ENCODE measurements around the gene PUSL1. TPM values are rescaled to one million over a fixed set of nuclear protein-coding genes. Genes with fewer than 3 reads are reported as not detected.

PUSL1 gene
- total and polyA plus RNA-seq, 2 experiments from 2014 or later: 41.5 to 55.8 TPM

GRCh38 chr1:1311107-1312104 lies 3.0 kb downstream of the PUSL1 start:
- H3K36me3 ChIP-seq (ENCODE audit: insufficient read depth): peaks cover 8% of the 10 kb centered on the region; the same call in 1 of the 2 replicates
- H3K4me1 ChIP-seq (ENCODE audit: insufficient read depth): peaks cover 4% of the 10 kb centered on the region; the same call in 1 of the 2 replicates
- H3F3A ChIP-seq (replicated peaks; ENCODE audit: low read depth): peaks cover 19% of the 10 kb centered on the region
- H4K20me1 ChIP-seq (replicated peaks; ENCODE audit: insufficient read depth): peaks cover 13% of the 10 kb centered on the region; the same call in 1 of the 2 replicates
- H3K27me3 ChIP-seq (ENCODE audit: insufficient read depth): no peaks in the 10 kb centered on the region
- H3K4me3 ChIP-seq: no peak overlapping the region
- peaks cover 9% of the 10 kb centered on the region; the same call in 1 of the 2 replicates for H3K79me2 ChIP-seq (replicated peaks; ENCODE audit: insufficient read depth)
- H3K27me3 Mint-ChIP-seq (ENCODE audit: insufficient read depth, low read depth, poor library complexity): peaks cover 27% of the 10 kb centered on the region
- H3K9me2 ChIP-seq (ENCODE audit: insufficient read depth): no peaks in the 10 kb centered on the region
- H3K27ac Mint-ChIP-seq: no peak overlapping the region
- H3K4me3 Mint-ChIP-seq: no peak overlapping the region
- H3K36me3 Mint-ChIP-seq (ENCODE audit: low read depth): peaks cover 36% of the 10 kb centered on the region
- peaks cover 21% of the 10 kb centered on the region for H3K4me1 Mint-ChIP-seq
- H3K27ac ChIP-seq (ENCODE audit: low read depth): no peak overlapping the region
- no peak overlapping the region for H3K4me2 ChIP-seq
- no peaks in the 10 kb centered on the region; the same call in 2 of the 3 replicates for H3K9me3 Mint-ChIP-seq
- no peak for DNase-seq (ENCODE audit: low spot score)
- no peak for TF ChIP-seq NANOG (IDR thresholded peaks at IDR 0.05; ENCODE audit: borderline replicate concordance)
- no peak for TF ChIP-seq EZH2phosphoT487 (IDR thresholded peaks at IDR 0.05; ENCODE audit: unreplicated experiment)
- TF ChIP-seq, protein P1, sequence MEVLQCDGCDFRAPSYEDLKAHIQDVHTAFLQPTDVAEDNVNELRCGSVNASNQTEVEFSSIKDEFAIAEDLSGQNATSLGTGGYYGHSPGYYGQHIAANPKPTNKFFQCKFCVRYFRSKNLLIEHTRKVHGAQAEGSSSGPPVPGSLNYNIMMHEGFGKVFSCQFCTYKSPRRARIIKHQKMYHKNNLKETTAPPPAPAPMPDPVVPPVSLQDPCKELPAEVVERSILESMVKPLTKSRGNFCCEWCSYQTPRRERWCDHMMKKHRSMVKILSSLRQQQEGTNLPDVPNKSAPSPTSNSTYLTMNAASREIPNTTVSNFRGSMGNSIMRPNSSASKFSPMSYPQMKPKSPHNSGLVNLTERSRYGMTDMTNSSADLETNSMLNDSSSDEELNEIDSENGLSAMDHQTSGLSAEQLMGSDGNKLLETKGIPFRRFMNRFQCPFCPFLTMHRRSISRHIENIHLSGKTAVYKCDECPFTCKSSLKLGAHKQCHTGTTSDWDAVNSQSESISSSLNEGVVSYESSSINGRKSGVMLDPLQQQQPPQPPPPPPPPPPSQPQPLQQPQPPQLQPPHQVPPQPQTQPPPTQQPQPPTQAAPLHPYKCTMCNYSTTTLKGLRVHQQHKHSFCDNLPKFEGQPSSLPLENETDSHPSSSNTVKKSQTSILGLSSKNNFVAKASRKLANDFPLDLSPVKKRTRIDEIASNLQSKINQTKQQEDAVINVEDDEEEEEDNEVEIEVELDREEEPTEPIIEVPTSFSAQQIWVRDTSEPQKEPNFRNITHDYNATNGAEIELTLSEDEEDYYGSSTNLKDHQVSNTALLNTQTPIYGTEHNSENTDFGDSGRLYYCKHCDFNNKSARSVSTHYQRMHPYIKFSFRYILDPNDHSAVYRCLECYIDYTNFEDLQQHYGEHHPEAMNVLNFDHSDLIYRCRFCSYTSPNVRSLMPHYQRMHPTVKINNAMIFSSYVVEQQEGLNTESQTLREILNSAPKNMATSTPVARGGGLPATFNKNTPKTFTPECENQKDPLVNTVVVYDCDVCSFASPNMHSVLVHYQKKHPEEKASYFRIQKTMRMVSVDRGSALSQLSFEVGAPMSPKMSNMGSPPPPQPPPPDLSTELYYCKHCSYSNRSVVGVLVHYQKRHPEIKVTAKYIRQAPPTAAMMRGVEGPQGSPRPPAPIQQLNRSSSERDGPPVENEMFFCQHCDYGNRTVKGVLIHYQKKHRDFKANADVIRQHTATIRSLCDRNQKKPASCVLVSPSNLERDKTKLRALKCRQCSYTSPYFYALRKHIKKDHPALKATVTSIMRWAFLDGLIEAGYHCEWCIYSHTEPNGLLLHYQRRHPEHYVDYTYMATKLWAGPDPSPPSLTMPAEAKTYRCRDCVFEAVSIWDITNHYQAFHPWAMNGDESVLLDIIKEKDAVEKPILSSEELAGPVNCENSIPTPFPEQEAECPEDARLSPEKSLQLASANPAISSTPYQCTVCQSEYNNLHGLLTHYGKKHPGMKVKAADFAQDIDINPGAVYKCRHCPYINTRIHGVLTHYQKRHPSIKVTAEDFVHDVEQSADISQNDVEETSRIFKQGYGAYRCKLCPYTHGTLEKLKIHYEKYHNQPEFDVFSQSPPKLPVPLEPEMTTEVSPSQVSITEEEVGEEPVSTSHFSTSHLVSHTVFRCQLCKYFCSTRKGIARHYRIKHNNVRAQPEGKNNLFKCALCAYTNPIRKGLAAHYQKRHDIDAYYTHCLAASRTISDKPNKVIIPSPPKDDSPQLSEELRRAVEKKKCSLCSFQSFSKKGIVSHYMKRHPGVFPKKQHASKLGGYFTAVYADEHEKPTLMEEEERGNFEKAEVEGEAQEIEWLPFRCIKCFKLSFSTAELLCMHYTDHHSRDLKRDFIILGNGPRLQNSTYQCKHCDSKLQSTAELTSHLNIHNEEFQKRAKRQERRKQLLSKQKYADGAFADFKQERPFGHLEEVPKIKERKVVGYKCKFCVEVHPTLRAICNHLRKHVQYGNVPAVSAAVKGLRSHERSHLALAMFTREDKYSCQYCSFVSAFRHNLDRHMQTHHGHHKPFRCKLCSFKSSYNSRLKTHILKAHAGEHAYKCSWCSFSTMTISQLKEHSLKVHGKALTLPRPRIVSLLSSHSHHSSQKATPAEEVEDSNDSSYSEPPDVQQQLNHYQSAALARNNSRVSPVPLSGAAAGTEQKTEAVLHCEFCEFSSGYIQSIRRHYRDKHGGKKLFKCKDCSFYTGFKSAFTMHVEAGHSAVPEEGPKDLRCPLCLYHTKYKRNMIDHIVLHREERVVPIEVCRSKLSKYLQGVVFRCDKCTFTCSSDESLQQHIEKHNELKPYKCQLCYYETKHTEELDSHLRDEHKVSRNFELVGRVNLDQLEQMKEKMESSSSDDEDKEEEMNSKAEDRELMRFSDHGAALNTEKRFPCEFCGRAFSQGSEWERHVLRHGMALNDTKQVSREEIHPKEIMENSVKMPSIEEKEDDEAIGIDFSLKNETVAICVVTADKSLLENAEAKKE (CRISPR knock-in tag; IDR thresholded peaks at IDR 0.05): no peak
- no peak for TF ChIP-seq STAT1 (IDR thresholded peaks at IDR 0.05; ENCODE audit: unreplicated experiment)
- TF ChIP-seq ETS1 (IDR thresholded peaks at IDR 0.05): no peak
- TF ChIP-seq CREB1 (CRISPR knock-in tag; IDR thresholded peaks at IDR 0.05; ENCODE audit: low read depth): no peak
- no peak for TF ChIP-seq ZNF114 (CRISPR knock-in tag; IDR thresholded peaks at IDR 0.05)
- no peak for TF ChIP-seq EZH2 (IDR thresholded peaks at IDR 0.05; ENCODE audit: low read depth, unreplicated experiment)
- TF ChIP-seq POLR2AphosphoS5 (IDR thresholded peaks at IDR 0.05; ENCODE audit: low read depth): no peak
- TF ChIP-seq, protein P2, sequence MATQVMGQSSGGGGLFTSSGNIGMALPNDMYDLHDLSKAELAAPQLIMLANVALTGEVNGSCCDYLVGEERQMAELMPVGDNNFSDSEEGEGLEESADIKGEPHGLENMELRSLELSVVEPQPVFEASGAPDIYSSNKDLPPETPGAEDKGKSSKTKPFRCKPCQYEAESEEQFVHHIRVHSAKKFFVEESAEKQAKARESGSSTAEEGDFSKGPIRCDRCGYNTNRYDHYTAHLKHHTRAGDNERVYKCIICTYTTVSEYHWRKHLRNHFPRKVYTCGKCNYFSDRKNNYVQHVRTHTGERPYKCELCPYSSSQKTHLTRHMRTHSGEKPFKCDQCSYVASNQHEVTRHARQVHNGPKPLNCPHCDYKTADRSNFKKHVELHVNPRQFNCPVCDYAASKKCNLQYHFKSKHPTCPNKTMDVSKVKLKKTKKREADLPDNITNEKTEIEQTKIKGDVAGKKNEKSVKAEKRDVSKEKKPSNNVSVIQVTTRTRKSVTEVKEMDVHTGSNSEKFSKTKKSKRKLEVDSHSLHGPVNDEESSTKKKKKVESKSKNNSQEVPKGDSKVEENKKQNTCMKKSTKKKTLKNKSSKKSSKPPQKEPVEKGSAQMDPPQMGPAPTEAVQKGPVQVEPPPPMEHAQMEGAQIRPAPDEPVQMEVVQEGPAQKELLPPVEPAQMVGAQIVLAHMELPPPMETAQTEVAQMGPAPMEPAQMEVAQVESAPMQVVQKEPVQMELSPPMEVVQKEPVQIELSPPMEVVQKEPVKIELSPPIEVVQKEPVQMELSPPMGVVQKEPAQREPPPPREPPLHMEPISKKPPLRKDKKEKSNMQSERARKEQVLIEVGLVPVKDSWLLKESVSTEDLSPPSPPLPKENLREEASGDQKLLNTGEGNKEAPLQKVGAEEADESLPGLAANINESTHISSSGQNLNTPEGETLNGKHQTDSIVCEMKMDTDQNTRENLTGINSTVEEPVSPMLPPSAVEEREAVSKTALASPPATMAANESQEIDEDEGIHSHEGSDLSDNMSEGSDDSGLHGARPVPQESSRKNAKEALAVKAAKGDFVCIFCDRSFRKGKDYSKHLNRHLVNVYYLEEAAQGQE (IDR thresholded peaks at IDR 0.05; ENCODE audit: unreplicated experiment): no peak
- ATAC-seq: no peak
- H2AFZ ChIP-seq: no peak overlapping the region

Measured in GM23338 (cell line).